Measurements from ENCODE around the gene CDS2. TPM values are rescaled to one million over a fixed set of nuclear protein-coding genes. Genes with fewer than 3 reads are reported as not detected.

Gene CDS2
- total and polyA plus RNA-seq, 11 donors, result 22.5 to 105 (median 83.1) TPM

GRCh38 chr20:5146099-5146668 lies 19.4 kb downstream of the CDS2 start:
- no peaks in the 10 kb centered on the region for H3K36me3 ChIP-seq
- intact Hi-C loops (cut with DNase I), result no loop called here
- H3K4me3 ChIP-seq, result no peak overlapping the region
- DNase-seq (no peak), ATAC-seq (no peak)
- no peaks in the 10 kb centered on the region for H3K27me3 ChIP-seq
- WGBS, 4 donors, result 79 to 86% (median 82%) methylated on average over 6 of the region's 6 CpGs
- no peak for TF ChIP-seq POLR2A (IDR thresholded peaks at IDR 0.05)
- TF ChIP-seq CTCF (IDR thresholded peaks at IDR 0.05), result no peak
- peaks cover 10 to 99% (median 88%) of the 10 kb centered on the region in 12 donors for H3K4me1 ChIP-seq
- H3K27ac ChIP-seq, result peak overlapping the region in 1 of 12 donors; percentile 56
- no peaks in the 10 kb centered on the region for H3K9me3 ChIP-seq

- intact Hi-C loops (cut with DNase I), result no loop called here
- WGBS, 4 donors, result 61 to 70% (median 69%) methylated on average over 2 of the region's 2 CpGs
- Histone ChIP-seq H3K9me3 (no peaks in the 10 kb centered on the region), H3K36me3 (no peaks in the 10 kb centered on the region), H3K4me3 (no peak overlapping the region), H3K27me3 (no peaks in the 10 kb centered on the region), H3K27ac (peak overlapping the region in 1 of 12 donors; percentile 79), H3K4me1 (peaks cover 10 to 98% (median 87%) of the 10 kb centered on the region in 12 donors)
- no peak for DNase-seq
- TF ChIP-seq POLR2A (IDR thresholded peaks at IDR 0.05) (no peak), CTCF (IDR thresholded peaks at IDR 0.05) (no peak)
- no peak for ATAC-seq
Observed at GRCh38 chr20:5146871-5147592, 20.2 kb downstream of the CDS2 start.

DNA sequence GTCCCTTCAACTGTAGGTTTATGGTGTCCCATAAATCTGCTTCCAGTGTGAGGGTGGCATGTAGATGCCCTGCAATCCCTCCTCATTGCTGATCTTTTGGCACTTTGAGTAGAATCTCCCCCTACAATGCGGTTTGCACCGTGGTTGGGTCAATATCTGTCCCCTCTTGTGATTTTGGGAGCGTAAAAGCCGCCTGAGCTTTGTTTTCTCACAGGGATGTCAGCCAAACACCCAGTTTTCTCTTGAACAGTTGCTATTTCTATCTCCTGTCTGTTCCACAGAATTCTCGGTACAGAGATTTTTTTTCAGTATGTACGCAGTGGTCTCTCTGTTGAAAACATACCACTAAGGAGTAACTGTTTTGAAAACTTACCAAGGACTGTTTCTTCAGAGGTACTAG lies 21.8 kb downstream of the CDS2 start:
- H3K27me3 ChIP-seq, result no peaks in the 10 kb centered on the region
- no peak for TF ChIP-seq CTCF (IDR thresholded peaks at IDR 0.05)
- no peak for TF ChIP-seq POLR2A (IDR thresholded peaks at IDR 0.05)
- no peak for ATAC-seq
- WGBS, 4 donors, result 35 to 42% (median 37%) methylated on average over 6 of the region's 6 CpGs
- no peaks in the 10 kb centered on the region for H3K36me3 ChIP-seq
- peak overlapping the region in 2 of 12 donors; percentile 7 to 13 for H3K4me3 ChIP-seq
- H3K9me3 ChIP-seq, result no peaks in the 10 kb centered on the region
- peak overlapping the region in 11 of 12 donors; percentile 9 to 82 (median 46) for H3K27ac ChIP-seq
- peaks cover 10 to 97% (median 90%) of the 10 kb centered on the region in 12 donors for H3K4me1 ChIP-seq
- no peak for DNase-seq
- intact Hi-C loops (cut with DNase I), result no loop called here

DNA sequence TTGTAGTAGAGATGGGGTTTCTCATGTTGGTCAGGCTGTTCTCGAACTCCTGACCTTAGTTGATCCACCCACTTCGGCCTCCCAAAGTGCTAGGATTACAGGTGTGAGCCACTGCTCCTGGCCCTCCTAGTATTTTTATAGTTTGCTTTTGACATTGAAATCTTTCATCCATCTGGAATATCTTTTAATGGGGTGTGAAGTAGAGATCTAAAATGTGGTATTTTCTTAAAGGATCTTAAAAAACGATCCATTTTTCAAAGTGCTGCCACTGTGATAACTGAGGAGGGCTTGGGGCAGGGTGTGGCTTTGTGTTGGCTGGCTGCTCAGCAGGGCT lies 23.1 kb downstream of the CDS2 start:
- ATAC-seq (no peak), DNase-seq (no peak)
- H3K27me3 ChIP-seq, result no peaks in the 10 kb centered on the region
- 82 to 94% (median 88%) methylated on average over 3 of the region's 3 CpGs for WGBS, 4 donors
- peaks cover 10 to 98% (median 89%) of the 10 kb centered on the region in 12 donors for H3K4me1 ChIP-seq
- intact Hi-C loops (cut with DNase I), result no loop called here
- peaks cover 0 to 5% (median 0%) of the 10 kb centered on the region in 9 donors for H3K36me3 ChIP-seq
- no peak overlapping the region for H3K4me3 ChIP-seq
- H3K9me3 ChIP-seq, result no peaks in the 10 kb centered on the region
- TF ChIP-seq POLR2A (IDR thresholded peaks at IDR 0.05), result no peak
- no peak for TF ChIP-seq CTCF (IDR thresholded peaks at IDR 0.05)
- peak overlapping the region in 7 of 12 donors; percentile 41 to 82 (median 71) for H3K27ac ChIP-seq
